ENCODE data around the gene HSD17B4.
"Not testable (repeated sequence)": the region's sequence is repeated elsewhere in the genome, so short reads cannot be mapped to it uniquely, and the experiment has no call there.

The HSD17B4 gene

GRCh38 chr5:119409235-119409815, 43.0 kb upstream of the HSD17B4 start:
- no peaks in the 10 kb centered on the region for H3K36me3 ChIP-seq
- no peak; the same call in 1 of the 2 replicates for TF ChIP-seq CTCF (IDR thresholded peaks at IDR 0.05; ENCODE audit: low read depth, low read length)
- H3K4me3 ChIP-seq (ENCODE audit: low read depth, low read length): no peak overlapping the region
- DNase-seq: no peak
- no peak overlapping the region for H3K27ac ChIP-seq
- no peaks in the 10 kb centered on the region for H3K27me3 ChIP-seq (ENCODE audit: insufficient read depth, low read depth, severe bottlenecking)
- no peaks in the 10 kb centered on the region for H3K9me3 ChIP-seq (ENCODE audit: severe bottlenecking)

GRCh38 chr5:119410448-119411159, 41.7 kb upstream of the HSD17B4 start:
- no peak for TF ChIP-seq CTCF (IDR thresholded peaks at IDR 0.05; ENCODE audit: low read depth, low read length)
- Histone ChIP-seq H3K4me3 (ENCODE audit: low read depth, low read length) (no peak overlapping the region), H3K36me3 (no peaks in the 10 kb centered on the region), H3K27me3 (ENCODE audit: insufficient read depth, low read depth, severe bottlenecking) (no peaks in the 10 kb centered on the region), H3K9me3 (ENCODE audit: severe bottlenecking) (no peaks in the 10 kb centered on the region), H3K27ac (no peak overlapping the region)
- DNase-seq: no peak

- Histone ChIP-seq H3K9me3 (ENCODE audit: severe bottlenecking) (no peaks in the 10 kb centered on the region), H3K27me3 (ENCODE audit: insufficient read depth, low read depth, severe bottlenecking) (no peaks in the 10 kb centered on the region), H3K4me3 (ENCODE audit: low read depth, low read length) (peak overlapping the region; percentile 53), H3K27ac (peak overlapping the region; percentile 28), H3K36me3 (no peaks in the 10 kb centered on the region)
- peak; percentile 55 for TF ChIP-seq CTCF (IDR thresholded peaks at IDR 0.05; ENCODE audit: low read depth, low read length)
- peak; percentile 62 for DNase-seq
Measured at GRCh38 chr5:119411361-119412278, 40.7 kb upstream of the HSD17B4 start.

- no peaks in the 10 kb centered on the region for H3K36me3 ChIP-seq
- no peak for DNase-seq
- H3K27me3 ChIP-seq (ENCODE audit: insufficient read depth, low read depth, severe bottlenecking): no peaks in the 10 kb centered on the region
- no peak overlapping the region; the same call in 1 of the 2 replicates for H3K27ac ChIP-seq
- no peak overlapping the region for H3K4me3 ChIP-seq (ENCODE audit: low read depth, low read length)
- no peak for TF ChIP-seq CTCF (IDR thresholded peaks at IDR 0.05; ENCODE audit: low read depth, low read length)
- no peaks in the 10 kb centered on the region for H3K9me3 ChIP-seq (ENCODE audit: severe bottlenecking)
Measured at GRCh38 chr5:119412279-119413227, 39.7 kb upstream of the HSD17B4 start.

GRCh38 chr5:119414124-119414734, 38.1 kb upstream of the HSD17B4 start:
- H3K4me3 ChIP-seq (ENCODE audit: low read depth, low read length); H3K36me3 ChIP-seq; H3K27ac ChIP-seq; DNase-seq; H3K27me3 ChIP-seq (ENCODE audit: insufficient read depth, low read depth, severe bottlenecking); H3K9me3 ChIP-seq (ENCODE audit: severe bottlenecking): not testable (repeated sequence)

Measured in WERI-Rb-1 (cell line).